RKO (cell line): Measurements from ENCODE around the gene LRMDA.
"Not testable (repeated sequence)": the region's sequence is repeated elsewhere in the genome, so short reads cannot be mapped to it uniquely, and the experiment has no call there.

Source experiments
- DNase-seq: peaks from one replicate; pipeline ENCODE4 v3.0.0-alpha.2; 2016; ENCODE audit warnings: low spot score

The LRMDA gene

DNA sequence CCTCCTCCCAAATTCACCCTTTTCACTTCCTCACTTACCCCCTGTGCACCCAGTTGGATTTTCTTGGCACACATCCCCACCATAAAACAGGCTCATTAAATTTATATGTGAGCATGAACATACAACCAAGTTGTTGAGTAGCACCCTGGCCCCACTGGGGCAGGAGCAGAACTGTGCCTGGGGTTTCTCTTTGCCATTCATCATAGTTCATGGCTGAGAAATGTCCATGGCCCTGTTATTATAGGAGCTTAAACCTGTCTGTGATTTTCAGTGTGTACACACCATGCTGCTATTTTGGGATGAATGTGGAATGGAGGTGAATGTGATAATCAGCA, 618.8 kb downstream of the LRMDA start:
- DNase-seq: no peak

DNA sequence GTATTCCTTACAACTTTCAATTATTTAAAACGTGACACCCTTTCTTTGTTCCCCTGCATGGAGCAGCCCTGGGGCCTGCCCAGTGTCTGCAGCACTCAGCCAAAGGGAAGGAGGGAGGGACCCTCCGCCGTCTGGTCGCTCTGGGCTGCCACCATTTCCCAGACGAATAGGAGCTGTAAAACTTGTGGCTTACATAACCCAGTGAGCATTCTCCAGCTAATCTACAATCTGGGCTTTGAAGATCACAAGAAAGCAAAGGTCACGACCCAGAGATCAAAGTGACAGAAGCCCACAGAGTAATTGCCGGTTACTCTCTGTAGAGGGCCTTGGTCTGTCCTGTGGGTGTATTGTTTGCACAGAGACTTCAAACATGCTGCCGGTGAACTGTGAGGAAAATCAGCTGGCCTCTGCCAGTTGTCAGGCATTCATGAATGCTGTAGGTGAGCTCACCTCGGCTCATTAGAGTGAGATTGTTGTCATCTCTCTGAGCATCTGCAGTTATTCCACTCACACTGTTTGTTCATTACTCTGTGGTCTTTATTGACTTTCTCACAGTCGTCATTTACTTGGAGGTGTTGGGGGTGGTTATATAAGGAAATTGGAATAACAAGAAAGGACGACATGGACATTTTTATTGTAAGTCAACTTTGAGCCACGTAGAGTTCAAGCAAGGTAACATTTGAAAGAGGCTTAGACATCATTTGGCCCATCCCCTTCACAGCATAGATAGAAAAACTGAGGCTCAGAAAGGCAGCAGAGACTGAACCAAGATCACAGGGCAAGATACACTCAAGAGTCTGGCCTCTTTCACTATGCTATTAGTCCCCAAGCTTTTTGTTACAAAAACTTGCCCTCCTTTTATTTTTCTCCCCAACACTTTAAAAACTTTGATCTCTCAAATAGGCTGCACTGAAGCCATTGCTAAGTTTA, 619.8 kb downstream of the LRMDA start:
- no peak for DNase-seq

DNA sequence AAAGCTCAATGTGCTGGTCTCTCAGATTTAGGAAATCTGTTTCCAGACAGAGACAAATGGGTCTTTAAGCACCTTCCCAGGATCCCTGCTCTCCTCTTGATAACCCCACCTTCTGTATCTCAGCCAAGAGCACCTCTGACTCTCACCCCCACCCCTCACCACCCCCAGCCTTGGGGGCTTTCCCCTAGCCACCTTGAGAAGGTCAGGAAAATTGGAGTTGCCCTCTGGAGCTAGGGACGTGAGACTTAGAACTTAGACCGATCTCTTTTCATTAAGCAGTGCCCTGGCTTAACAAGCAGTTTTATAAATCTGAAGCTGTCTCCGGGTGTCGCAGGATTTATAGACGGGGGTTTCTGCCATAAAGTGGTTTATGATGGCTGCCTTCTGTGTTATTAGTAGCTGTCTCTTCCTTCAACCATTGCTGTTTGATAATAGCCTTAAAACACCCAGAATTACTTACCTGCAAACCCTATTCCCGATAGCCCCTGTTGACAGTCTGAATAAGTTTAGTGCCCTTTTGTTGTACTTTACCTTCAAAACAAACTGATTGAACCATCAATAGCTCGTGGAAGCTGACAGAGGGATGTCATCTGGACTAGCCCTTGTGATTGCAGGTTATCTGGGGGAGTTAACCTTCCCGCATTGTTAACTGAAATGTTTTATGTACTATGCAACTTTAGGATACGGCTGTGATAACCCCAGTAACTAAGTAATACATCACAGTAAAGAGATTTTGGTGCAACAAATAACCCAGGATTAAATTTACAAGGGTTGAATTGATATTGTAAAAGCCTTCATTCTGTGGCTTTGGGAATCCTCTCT, 621.5 kb downstream of the LRMDA start:
- no peak for DNase-seq

DNA sequence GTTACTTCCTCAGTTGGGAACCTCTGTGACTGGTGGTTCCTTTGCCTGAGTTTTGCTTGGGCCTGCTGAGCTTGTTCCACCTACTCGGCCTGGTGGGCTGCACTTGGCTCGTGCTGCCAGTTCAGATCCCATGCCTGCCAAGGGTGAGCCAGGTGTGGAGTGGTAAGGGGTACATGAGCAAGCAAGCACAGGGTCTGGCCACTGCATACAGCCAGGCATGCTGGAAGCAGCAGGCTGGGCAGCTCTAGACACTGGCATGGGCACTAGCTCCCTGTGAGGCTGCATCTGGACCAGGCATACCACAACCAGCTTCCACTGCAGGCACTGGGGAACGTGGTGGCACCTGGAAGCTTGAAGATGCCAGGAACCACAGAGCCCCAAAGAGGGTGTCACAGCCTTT, 624.0 kb downstream of the LRMDA start:
- no peak for DNase-seq

DNA sequence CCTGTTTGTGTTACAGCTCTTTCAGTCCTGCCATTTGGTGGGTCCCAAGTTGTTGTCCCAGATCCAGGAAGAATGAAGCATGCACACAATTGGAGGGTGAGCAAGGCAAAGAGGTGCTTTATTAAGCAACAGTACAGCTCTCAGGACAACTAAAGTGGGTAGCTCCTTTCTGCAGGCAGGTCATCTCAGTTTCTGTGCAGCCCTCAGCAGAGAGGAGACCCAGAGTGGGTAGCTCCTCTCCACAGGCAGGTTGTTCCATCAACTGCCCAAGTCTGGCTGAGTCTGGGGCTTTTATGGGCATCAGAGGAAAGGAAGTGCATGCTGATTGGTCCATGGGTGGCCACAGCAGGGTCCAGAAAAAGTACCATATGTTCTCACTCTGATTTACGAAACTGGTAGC, 624.5 kb downstream of the LRMDA start:
- no peak for DNase-seq

DNA sequence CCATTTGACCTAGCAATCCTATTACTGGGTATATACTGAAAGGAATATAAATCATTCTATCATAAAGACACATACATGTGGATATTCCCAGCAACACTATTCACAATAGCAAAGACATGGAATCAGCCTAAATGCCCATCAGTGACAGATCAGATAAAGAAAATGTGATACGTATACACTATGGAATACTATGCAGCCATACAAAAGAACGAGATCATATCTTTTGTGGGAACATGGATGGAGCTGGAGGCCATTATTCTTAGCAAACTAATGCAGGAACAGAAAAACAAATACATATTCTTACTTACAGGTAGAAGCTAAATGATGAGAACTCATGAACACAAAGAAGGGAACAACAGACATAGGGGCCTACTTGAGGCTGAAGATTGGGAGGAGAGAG, 629.6 kb downstream of the LRMDA start:
- not testable (repeated sequence) for DNase-seq

DNA sequence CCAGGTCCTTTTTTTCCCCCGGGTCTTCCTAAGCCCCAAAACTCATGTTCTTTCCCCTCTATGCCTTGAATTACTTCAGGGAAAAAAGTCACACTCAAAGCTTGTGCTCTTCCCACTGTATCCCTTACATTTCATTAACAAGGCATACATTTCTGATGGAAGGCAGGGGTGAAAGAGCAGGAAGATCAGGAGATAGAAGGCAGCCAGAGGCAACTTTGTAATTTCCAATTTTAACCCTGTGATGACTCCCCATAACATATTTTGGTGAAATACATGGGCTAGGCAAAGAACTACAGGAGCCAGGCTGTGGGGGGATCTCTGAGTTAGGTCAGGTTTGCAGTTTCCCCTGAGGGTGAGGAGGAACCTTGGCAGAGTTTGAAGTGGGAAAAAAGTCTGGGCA, 635.0 kb downstream of the LRMDA start:
- DNase-seq: no peak

DNA sequence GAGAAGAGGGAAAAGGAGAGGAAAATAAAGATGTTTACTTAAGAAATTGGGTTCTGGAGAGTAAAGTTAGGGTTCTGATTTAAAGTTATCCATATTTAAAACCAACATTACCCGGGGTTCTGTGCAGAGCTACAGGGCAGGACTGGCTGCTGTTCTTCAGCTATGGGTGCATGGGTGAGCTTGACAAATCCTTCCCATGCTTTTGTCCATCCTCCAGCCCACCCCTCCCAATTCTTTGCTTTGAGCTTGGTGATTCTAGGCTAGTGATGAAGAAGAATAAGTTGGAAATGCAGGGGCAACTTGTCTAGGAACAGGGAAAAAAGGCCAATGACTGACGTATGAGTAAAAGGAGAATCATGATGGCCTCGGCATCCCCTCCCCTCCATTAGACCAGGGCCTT, 636.0 kb downstream of the LRMDA start:
- DNase-seq: no peak

DNA sequence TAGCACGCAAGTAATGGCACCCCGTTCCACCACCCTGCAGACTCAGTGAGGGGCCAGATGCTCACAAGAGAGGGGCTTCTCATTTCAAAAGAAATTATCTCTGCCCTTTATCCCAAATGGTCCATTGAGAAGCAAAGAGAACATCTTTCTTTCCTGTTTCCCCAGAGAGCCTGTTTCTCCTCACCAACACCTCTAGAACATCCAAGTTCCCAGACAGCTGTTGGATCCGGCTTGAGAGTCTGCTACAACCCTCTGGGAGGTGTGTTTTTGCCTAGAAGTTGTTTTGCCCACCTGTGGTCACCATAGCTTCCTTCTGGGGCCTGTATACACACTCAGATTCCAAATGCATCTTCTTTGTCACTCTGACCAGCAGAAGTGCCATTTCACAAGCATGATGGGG, 637.4 kb downstream of the LRMDA start:
- no peak for DNase-seq

DNA sequence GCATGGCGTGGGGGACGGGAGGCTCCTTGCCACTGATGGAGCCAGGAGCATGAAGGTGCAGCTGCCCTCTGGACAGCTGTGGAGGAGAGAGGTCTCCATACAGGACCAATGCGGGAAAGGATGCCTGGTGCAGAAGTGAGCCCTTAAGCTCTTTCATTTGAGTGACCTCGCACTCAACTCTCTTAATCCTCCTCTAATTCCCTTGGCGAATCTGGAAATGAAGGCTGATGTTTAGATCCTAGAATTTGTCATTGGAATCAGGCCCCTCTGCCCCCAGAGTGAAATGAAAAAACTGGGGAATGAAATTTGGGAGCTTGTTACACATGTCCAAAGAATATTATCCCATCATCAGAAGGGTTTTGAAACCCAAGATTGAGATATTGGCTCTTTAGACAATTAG, 639.5 kb downstream of the LRMDA start:
- DNase-seq: no peak

DNA sequence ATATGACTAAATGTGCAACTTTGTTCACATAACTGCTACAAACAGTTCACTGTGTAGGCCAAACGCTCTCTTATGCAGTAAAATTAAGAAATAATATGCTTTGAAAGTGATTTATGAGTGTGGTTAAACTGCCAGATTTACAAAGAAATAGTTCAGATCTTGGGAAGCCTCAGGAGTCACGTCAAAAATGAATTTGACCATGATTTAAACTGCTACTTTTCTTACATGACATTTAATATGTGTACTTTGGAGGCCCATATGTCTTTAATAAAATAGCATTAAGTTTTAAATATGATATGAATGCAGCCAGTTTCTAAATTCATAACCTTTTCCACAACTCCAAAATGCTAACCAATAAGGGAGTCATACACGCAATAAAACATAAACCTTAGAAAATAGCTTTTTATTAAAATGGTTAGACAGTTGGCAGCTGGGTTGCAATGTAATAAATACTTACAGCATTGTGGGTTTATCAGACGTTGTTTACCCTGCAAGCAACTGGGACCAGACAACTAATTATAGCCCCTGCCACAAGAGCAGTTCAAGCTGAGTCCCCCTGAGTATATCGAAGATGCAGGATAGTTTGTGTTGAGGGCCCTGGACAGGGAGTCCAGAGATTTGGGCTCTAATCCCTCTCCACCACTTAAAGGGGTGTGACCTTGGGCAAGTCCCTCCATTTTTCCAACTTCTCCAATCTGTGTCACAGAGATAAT, 640.4 kb downstream of the LRMDA start:
- DNase-seq: no peak

DNA sequence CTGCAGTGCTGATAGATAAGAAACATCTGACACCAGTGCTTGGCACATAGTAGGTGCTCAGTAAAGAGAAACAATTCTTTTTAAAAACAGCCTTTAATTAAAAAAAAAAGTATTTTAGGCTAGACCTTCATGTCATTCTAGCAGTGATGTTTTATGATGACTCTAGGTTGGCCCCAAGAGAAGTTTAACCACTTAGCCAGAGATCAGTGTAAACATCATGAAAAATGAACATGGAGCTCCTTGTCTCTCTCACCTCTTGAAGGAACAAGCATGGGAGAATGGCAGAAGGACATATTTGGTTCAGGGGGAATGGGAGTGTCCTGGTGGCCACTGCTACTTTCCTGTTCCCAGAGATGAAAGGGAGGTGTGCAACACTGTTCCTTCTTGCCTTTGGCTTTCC, 641.0 kb downstream of the LRMDA start:
- no peak for DNase-seq

DNA sequence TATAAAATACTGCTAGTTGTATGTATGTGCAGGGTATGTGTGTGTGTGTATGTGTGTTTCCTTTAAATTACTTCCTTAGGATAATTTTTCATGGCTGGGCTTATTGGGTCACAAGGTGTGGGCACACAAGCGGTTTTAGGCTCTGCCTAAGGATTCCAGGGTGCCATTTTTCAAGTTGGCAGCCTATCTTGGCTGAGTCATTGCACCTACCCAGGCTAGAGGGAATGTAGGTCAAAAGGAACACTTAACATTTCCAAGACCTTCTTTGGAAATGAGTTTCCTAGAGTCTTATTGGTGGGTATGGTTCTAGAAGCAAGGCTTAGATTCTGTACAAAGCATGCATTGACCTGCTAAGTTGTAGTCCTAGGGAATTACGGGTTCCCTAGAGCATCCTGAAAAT, 642.1 kb downstream of the LRMDA start:
- DNase-seq: no peak

DNA sequence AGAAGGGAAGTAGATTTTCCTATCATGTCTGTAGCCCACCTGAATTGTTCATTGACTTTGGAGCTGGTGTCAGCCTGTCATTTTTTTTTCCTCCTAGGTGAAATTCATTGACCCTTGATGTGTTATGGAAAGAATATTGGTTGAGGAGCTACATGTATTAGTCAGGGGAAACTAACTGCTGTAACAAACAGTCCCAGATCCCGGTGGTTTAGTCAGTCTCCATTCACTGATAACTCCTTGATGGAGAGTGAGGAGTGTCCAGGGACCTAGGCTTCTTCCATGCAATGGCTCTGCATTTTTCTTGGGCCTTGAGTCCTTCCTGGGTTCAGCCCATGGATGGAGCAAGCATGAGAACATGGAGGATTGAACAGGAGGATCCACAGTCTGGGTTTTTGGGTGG, 643.2 kb downstream of the LRMDA start:
- DNase-seq: no peak

DNA sequence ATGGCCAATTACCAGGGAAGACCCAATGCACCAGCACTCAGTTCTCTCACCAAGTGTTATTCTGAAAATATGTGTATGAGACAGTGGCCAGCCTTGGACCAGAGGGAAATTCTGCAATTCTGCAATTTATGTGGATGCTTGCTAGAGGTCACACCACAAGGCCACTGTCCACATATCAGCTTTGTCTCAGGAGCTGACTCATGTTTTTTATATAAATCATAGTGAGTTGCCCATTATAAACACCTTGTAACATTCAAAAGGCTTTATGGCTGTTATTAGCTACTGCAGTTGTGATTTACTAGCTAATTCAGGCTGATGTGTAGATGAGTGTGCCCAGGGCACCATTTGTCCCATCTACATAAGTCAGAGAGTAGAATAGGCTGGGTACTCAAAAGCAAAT, 649.0 kb downstream of the LRMDA start:
- DNase-seq: no peak

DNA sequence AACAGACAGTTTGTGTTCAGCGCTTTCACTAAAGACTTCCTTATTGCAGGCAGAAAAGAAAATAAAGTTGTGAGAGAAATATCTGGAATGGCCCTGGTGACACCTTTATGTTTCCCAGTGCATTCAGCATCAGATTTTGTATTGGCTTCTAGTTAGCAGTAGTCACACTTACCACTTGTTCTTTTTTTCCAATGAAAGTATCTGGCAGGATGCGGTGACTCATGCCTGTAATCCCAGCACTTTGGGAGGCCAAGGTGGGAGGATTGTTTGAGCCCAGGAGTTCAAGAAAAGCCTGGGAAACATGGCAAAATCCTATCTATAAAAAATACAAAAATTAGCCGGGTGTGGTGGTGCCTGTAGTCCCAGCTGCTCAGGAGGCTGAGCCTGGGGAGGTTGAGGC, 649.6 kb downstream of the LRMDA start:
- DNase-seq: no peak

DNA sequence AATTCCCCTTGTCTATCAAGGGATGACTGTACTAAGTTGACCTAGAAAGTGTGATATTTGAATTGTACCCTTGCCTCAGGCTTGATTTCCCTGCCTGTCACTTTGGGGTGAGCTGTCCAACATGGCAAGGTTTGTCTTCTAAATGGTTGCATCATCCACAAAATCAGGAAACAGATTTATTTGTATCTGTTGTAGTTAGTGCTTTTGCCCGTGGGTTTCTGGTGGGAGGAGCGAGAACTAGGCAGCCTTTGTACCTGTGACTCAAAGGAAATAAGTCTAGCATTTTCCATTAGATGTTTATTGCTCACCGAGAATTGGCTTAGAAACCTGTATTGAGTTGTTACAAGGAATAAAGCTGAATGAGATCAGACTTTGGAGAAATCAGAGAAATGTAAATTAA, 650.8 kb downstream of the LRMDA start:
- DNase-seq: no peak

DNA sequence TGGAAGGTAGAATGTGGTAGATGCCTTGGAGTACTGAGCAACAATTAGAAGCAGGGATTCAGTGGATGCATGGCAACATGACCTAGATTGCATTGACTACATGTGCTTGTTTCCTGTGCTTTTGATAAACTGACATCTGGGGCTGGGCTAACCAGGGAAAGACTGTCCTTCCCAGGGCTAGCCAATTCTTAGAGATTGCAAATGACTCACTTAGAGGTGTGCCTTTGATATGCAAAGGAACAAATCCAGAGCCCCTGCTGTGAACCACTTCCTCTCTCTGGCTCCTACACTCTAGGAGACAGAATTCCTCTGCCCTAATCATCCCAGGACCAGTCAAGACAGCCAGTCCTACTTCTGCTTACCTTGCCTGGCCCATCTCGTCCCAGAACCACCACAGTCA, 651.5 kb downstream of the LRMDA start:
- no peak for DNase-seq

DNA sequence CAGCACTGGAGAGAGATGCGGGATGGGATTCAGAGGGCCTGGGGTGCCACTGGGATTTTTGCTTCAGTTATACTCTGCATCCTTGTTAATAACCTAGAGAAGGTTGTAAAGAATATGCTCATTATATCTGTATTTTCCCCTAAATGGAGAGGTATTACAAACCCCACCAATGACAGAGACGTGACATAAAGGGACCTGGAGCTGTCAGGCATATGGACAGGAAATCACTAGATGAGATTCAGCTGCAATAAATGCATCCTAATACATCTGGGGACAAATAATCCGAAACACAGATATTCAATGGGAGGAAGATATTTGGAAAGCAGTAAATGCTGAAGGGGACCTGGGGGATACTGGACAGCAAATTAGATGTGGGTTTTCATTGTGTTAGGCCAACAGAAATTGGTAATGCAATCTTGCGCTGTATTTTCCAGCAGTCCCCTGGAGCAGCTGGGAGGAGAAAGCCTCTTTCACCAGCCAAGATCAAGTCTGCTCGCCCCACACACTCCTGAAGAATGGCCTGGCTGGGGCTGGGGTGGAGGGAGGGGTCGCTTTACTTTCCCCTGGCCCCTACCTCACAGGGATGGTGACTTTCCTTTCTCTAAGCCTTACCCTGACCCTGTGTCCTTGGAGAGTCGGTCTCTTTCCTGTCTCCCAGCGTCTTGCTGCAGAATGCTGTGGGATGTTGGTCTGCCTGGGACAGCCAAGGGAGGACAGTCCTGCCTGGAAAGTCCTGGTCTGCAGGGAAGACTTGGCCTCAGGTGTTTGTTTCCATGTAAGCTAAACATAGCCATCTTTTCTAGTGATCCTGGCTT, 653.8 kb downstream of the LRMDA start:
- no peak for DNase-seq

DNA sequence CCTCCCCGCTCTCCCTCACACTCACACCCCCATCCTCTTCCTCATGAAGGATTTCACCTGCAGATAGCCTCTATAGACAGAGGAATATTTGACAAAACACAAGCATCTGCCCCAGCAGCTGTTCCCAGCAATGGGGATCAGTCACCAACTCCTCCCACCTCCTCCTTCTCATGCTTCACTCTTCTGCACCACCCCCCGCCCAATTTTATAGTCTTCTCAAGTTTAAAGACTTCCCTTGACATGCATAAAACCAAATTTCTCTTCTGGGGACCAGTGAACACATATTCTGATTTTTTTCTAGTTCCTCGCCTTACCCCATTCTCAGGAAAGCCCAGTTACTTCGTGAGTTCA, 654.4 kb downstream of the LRMDA start:
- DNase-seq: no peak

DNA sequence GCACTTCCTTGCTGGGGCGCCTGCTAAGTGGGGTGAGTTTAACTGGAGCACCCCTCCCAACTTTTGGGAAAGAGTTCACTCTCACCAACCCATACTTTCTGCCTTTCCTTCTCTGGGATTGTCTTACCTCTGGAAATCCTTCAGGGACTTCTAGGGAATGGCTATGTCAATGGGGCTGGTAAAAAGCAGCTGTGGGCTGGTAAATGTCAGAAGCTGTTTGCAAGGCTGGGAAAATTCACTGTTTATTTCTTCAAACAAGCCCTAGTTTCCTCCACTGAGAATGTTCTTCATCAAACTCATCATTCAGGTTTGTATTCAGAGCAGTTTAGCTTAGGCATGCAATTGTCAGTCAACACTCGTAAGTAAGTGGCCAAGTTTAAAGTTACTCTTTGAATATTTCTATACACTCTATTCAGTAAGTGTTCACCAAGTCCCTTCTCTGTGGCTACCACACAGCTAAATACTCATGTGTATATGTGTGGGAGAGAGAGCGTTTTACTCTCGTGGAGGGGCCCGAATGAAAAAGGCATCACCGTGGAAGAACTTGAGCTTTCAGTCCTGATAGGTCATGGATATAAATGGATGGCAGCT, 654.8 kb downstream of the LRMDA start:
- DNase-seq: peak; percentile 8
